Right kidney (tissue), 1 donor: ENCODE measurements around the gene MACROD2.

Experiments used
- DNase-seq: peaks from one replicate; pipeline ENCODE4 v3.0.0-alpha.2; 2016

The MACROD2 gene

DNA sequence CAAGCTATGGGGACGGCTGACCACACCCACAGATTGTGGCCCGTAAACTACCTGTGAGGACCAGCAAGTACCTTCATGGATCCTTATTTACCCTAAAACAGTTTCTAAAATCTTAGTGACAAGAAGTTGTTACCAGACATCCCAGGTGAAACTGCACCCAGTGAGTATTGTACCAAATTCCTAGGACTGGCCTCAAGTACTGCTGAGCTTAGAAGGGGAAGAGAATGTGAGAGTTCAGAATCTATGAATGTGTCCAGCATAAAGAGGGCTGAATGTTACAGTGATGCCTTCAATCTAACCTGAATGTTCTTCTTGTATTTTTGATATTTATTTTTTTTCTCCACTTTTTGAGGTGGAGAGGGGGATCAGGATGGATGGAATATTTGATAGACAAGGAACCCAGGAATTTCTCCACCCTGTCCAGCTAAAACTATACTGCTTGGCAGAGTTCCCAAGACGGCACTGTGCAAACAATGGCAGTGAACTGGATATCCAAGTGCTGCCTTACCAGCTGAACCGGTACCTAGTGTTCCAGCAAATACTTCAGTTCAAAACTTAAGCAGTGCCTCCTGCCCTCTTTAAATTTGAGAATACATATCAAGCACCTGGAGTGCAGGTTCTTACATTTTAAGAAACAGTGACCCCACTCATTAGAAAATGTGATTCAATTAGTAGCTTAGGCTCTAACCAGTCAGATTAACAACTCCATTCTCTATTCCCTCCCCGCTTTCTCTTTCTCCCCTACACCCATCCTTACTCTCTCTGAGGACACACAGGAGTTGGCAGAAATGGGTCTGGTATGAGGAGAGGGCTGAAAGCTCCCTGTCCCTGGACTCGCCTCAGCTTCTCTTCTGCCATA is 769.4 kb downstream of the MACROD2 start:
- DNase-seq, result no peak

DNA sequence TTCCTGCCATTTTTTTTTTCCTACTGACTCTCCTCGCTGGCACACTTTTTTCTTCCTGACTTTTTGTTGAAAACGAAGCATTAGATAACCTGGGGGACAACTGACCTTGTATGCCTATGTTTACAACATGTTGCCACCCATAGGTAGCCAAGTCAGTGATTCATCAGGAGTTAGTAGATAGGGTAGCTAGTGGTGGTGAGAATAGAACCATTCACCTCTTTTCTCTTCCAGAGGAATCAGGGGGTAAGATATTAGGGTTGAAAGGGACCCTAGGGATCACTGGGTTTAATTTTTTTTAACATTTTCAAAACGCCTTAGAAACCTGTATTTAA is 770.0 kb downstream of the MACROD2 start:
- DNase-seq, result no peak

DNA sequence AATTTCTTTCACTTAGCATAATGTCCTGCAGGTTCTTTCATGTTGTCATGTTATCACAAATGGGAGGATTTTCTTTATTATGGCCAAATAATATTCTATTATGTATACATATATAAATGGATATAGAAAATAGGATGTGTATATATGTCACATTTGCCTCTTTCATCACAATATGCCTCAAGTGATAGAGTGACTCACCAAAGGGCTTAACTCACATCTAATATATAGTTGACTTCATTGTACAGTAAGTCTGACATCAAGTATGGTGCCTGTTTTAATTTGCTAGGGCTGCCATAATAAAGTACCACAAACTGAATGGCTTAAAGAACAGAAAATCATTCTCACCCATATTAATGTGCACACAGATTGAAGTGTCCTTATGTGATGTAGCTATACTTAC is 778.2 kb downstream of the MACROD2 start:
- DNase-seq, result no peak

DNA sequence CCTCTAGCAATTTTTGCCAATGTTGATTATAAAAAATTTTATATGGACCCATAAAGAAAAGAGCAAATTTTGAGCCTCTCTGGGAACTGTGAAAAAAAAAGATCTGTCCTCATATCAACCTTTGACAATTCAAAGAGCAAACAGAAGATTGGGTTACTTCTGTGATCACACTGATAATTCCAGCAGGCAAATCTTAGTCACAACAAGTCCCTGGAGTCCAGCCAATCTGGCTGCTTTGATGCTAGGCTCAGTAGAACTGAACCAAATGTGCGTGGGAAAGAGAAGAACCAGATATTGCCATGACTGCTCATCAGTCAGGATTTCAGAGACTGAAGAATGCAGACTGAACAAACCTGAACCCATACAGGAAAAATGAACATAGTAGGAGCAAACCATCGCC is 780.5 kb downstream of the MACROD2 start:
- no peak for DNase-seq

DNA sequence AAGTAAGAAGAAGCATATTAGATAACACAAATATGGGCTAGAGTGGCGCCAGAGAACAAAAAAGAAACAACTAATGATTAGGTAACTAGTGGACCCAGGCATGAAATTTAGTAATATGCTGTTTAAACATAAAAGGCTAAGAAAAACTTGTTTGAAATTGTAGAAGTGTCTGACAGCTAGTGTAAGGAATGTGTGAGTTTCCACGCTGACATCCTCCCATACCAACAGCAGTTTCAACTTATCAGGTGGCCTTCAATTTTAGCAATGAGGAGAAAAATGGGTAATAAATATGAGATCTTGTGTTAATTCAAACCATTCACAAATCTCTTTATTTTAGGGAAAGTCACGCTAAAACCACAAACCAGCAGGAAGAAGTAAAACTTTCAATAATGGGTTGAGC is 782.3 kb downstream of the MACROD2 start:
- DNase-seq, result no peak

DNA sequence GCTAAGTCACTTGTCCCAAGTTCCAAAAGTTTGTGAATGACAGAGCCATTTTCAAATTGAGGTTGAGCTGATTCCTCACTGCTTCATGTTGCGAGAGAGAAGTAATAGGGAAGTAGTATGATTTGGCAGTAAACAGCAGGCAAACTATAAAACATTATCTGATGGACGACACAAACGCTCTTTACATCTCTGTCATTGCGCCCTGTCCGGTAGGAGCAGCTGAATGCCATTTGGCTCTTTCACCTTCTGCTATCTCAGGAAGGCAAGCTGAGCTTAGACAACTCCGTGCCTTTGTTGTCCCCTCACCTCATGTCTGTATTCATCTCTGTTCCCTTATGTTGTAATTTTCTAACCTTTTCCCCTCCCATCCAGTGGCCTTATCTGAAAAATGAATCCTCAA is 782.8 kb downstream of the MACROD2 start:
- no peak for DNase-seq

DNA sequence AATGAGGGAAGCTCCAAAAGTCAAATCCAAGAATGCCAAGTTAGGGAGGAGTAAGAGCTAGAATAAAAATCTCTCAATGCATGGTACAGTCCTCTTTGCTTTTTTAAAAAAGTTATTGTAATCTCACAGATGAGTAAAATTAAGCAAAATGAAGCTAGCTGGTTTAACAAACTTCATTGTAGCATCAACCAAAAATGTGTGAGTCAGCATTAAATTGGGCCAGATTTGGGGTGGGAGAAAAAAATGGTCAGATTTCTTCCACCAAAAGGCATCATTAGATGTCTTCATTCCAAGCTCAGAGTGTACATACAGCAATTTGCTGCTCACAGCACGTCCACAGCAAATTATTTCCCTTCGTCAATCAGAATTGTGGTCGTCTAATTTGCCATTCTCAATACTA is 783.6 kb downstream of the MACROD2 start:
- DNase-seq, result no peak

DNA sequence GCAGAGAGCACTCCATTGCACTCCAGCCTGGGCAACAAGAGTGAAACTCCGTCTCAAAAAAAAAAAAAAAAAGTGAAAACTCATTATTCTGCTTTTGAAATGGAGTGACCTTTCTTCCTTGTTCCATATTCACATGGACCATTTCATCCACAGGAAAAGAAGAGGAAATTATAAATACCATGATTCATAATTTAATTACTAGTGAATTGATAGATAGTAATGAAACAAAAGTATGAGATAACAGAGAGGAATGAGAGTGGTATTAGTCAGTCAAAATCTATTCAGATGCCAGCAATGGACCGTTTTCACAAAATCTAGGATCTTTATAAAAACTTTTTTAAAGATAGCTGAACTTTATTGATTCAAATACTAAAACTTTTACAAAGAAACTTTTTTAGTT is 785.2 kb downstream of the MACROD2 start:
- no peak for DNase-seq

DNA sequence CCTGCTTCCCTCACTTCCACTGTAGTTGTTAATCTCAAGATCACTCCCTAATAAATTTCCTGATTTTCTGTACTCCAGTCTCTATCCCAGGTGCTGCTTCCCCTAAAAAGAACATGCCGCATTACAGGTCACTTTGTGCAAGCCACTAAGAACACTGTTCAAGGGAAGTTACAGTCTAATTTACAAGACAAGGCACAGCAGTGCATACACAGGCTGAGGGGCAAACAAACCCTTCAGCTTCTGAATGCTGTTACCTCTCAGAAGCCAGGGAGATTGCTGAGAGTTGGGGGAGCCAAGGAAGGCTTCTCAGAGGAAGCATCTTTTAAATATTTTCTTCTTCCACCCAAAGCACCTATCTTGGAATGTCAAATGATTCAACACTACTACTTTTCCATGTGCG is 787.4 kb downstream of the MACROD2 start:
- DNase-seq, result no peak

DNA sequence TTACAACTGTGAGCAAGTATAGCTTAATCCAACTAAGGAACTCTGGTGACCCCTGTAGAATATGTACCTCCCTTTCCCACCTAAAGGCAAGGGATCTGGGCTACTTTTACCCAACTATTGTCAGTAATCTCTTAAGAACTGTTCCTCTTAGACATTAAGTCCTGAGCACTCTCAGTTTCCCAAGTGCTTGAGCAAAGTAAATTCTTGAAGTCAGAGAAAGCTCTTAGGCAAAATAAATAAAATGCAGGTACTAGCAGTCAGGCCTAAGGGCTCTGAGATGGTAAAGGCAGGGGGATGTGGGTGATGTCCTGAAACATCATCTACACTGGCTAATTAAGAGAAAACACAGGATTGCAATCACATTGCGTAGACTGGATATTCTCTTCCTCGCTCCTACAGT is 788.5 kb downstream of the MACROD2 start:
- DNase-seq, result no peak

DNA sequence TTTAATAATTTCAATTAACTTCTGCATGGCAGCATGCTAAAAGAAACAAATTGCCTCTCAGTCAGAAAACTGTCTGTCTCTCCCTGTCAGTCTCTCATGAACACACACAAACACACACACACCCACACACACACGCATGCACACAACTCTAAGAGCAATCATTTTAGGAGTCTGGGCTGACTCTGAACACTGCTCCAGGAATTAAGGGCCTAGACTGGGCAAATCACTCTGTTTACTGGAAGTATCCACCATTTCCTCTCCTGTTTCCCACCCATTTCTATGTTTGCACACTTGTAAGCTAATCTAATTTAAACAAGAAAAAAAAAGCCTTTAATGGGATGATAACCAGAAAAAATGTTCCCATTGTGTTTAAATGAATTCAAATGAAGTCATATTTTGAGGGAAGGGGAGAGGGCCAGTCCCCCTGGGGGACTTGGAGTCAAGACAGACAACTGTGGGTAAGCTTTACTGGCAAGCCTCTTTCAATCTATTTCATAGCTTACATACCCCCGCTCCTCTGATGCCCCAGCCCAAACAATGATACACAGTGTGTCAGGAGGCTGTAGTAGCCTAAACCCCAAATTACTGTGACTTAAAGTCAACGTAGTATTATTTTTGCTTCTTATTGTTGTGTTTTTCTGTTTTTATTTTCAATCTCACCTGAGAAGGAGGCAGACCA is 789.9 kb downstream of the MACROD2 start:
- no peak for DNase-seq

DNA sequence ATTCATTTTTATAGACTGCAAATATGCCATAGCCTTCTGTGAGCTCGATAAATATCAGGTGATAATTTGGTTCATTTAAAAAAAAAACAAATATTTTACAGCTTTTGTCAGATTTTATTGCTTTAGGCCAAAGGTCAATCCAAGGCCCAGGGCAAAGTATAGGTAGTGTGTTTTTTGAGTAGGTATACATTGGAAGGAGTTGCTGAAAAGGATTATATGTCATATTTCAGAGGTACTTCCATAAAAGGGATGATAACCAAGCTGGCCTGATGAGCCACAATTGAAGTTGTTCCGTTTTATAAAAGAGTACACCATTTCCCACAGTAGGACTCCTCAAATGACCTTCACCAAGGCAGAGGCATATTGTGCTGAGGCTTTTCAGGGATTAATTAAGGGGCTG is 794.9 kb downstream of the MACROD2 start:
- DNase-seq, result no peak

DNA sequence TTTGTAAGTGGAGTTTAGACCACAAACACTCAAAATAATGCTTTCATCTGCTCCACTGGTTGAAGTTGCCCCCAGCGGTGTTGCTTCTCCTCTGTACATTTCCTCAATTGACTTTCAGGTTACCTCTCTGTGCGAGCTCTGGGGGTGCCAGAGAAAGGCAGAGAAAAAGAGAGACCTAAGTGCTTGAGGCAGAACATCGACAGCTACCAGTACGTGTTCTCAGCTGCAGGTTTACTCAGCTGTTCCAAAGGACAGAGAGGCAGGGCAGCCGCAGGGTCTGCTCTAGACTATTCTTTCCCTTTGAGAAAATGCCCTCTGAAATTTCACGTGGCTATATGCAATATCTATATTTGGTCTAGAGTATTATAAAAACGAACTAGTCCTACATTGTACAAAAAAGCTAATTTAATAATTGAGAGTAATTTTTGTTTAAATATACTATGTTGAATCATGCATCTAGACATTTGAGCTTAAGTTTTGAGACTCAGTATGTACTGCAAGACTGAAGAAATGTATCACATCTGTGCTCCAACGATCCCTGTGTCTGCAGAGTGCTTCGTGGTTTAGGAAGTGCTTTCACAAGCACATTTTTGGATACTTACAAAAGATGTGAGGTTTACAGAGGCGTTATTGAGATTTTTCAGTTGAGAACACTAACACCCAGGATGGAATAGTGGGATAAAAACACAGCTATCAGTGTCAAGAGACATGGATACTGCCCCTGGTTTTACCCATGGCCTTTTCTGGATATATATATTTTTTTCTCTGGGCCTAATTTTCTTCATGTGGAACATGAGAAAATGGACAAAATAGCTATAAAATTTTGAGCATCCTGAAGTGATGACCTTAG is 795.7 kb downstream of the MACROD2 start:
- DNase-seq, result no peak

DNA sequence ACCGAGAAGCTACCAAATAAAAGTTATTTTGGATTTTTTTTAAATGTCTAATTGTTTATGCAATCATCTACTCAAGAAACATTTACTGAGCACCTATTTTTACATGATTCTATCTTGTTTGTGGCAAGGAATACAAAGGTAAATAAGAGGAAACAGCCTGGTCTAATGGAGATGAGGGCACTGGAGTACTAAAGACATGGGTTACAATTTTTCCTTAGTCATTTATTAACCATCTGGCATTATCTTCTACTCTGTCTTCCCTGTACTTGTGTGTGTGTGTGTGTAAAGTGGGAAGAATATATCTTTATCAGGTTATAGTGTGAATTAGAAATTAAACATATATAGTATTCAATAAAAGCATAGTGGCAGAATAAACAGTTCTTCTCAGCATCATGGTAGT is 797.6 kb downstream of the MACROD2 start:
- no peak for DNase-seq

DNA sequence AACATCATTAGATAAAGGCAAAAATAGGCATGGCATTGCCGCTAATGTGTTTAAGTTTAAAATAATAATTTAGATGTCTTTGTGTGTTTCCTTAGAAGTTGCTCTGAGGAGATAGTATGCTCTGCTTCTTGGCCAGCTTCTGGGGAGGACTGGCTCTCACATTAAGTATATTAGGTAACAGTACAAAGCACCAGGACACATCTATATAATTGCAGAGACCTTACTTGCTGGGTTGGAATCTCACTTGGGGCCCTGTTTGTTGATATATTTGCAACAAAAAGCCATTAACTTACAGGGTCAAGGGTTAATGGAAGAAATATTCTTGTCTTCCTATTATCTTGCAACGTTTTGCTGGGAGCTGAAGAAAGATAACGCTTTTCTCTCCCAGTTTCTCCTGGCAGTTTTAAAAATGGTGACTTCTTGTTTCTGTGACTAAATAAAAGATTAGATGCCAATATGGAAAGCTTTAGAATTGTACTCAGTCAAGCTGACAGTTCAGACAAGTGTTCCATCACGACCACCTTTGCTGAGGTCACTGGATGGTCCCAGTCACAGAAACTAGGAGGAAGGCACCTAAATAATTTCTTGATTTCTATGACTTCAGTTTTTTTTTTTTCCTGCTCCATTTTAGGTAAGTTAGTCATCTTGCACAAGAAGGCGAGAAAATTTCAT is 804.4 kb downstream of the MACROD2 start:
- no peak for DNase-seq

DNA sequence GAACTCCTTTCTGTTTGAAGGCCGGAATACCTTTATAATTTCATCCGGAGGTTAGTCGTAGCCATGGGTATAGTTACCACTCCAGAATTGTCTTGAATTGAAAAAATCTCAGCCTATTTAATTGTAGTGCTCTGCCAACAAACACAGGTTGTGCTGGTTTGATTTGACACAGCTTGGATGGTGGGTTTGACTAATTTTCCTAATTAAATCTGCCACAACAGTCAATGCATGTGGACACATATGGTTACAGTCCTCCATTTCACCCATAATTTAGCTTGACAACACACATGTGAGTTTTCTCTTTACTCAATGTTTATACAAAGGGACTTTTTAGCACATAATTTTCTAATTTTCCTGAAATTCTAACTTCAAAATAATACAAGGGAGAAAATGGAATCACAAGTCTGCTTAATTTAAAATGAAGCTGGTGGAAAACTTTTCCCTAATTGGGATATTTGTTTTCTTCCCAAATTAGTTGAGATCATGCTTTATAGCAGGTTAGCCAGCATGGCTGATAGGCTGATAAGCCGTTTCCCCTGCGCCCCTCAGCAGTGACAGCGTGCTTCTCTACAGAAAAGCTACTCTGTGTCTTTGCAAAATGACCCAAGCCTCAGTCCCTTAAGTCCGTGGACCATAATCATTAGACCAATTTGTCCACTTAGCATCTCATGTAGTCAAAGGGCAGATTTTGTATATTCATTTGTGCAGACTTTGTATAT is 805.5 kb downstream of the MACROD2 start:
- DNase-seq, result no peak

DNA sequence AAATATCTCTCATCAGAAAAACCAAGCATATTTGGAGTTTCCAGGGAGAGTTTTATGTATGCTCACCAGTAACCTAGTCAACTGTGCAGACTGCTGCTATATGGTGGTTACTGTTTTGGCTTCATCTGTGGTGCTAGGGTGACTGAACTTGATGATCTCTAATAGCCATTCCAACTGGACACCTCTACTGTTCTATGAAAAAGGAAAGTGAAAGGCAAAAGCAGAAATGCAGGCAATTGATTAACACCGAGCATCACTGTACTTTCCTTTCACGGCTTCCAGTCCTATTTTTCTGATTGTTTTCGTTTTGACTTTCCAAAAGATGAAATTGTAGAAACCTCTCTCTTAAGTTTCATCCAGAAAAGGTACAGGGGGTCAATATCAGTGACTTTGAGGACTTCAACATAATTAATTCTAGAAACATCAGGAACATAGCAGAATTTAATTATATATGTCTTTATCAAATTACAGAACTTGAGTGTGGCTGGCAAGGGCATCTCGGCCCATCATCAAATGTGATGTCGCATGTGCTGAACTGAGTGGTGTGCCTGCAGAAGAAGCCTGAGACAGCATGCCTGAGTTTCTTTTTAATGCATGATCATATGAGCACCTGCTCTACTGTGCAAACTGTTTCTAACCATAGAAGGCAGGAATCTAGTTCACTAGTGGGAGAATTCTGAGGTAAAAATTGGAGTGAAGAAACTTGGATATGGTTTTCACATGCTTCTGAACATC is 806.4 kb downstream of the MACROD2 start:
- DNase-seq, result no peak

DNA sequence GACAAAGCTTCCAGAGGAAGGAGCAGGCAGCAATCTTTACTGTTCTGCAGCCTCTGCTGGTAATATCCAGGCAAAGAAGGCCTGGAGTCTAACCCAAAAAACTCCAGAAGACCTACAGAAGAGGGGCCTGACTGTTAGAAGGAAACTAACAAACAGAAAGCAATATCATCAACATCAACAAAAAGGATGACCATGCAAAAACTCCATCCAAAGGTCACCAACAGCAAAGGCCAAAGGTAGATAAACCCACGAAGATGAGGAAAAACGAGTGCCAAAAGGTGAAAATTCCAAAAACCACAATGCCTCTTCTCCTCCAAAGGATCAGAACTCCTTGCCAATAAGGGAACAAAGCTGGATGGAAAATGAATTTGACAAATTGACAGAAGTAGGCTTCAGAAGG is 811.9 kb downstream of the MACROD2 start:
- no peak for DNase-seq

DNA sequence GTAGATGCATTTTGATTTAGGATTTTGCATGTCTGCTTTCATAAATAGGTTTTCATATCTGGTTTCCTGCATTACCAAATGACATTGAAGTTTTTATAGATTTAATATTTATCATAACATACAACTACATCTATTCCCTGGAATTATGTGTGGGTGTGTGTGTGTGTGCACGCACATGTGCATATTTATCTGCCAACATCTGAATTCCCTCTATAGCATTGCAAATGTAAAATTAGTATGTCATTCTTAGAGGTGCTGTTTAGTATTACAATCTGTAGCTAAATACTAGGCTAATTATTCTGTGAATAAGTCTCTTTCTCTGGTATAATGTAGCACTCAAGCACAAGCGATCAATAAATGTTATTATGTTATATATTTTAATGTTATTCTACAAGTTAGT is 820.0 kb downstream of the MACROD2 start:
- no peak for DNase-seq

DNA sequence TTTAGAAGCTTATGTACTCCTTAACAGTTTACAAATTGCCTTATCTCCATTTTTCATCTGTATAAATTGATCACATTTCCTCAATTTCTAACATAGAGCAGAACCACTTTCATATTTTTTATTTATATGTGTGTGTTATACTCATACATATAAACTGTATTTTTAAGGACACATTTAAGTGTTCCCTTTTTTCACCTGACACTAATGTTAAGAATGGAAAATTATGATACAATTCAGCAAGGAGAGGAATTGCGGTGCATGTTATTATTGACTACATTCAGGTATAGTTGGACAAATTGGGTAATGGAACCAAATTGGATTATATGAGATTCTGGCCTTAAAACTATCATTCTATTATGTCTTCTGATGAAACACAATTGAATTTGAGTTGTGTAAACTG is 821.2 kb downstream of the MACROD2 start:
- no peak for DNase-seq

DNA sequence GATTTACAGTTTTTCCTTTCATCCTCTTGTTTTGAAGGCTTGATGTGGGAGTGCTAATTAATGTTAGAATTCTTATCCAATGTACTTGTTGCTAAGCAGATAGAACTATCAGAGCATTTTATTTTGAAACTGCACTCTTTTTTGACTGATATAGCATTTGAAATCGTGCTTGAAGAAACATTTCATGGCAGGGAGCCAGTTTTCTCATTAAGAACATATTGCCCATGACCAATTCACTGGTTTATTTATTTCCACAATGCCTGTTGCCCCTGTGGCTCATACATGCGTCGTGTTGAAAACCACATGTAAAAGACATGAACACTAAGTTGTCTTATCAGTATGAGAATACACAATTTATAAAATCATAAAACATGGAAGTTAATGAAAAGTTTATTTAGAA is 821.8 kb downstream of the MACROD2 start:
- no peak for DNase-seq
